ENCODE measurements around the gene ZBTB7C.
"Not testable (repeated sequence)": the region's sequence is repeated elsewhere in the genome, so short reads cannot be mapped to it uniquely, and the experiment has no call there.

ZBTB7C gene

GRCh38 chr18:48434382-48434781 lies 25.2 kb upstream of the ZBTB7C start:
- H3K27ac ChIP-seq (ENCODE audit: extremely low read depth, low read depth, low read length); H3K9me3 ChIP-seq (ENCODE audit: control insufficient read depth, insufficient read depth, low read depth, low read length); H3K4me3 ChIP-seq (ENCODE audit: low read depth, low read length); POLR2A ChIA-PET; H3K36me3 ChIP-seq (ENCODE audit: control insufficient read depth in 2 of 2, insufficient read depth in 1 of 2, low read length in 2 of 2); H3K4me1 ChIP-seq (ENCODE audit: control insufficient read depth, insufficient read depth, low read length): not testable (repeated sequence)
- TF ChIP-seq ZNF580 (tag by site-specific recombination; IDR thresholded peaks at IDR 0.05): peak; percentile 56; the same call in 1 of the 2 replicates
- TF ChIP-seq ZNF146 (tag by site-specific recombination; IDR thresholded peaks at IDR 0.05): peak; percentile 87
- peak; percentile 68 for TF ChIP-seq ZNF157 (tag by site-specific recombination; IDR thresholded peaks at IDR 0.05)
- CTCF ChIA-PET: interaction anchor here (1.3 to 6.4 kb wide), 3 partner anchors 12 to 404 kb away, joined by 3 to 66 read pairs (median 5); no protein-coding TSS in a partner anchor

- Histone ChIP-seq H3K36me3 (ENCODE audit: control insufficient read depth in 2 of 2, insufficient read depth in 1 of 2, low read length in 2 of 2) (no peaks in the 10 kb centered on the region), H3K9me3 (ENCODE audit: control insufficient read depth, insufficient read depth, low read depth, low read length) (no peaks in the 10 kb centered on the region), H3K4me3 (ENCODE audit: low read depth, low read length) (no peak overlapping the region), H3K27ac (ENCODE audit: extremely low read depth, low read depth, low read length) (no peak overlapping the region), H3K4me1 (ENCODE audit: control insufficient read depth, insufficient read depth, low read length) (no peaks in the 10 kb centered on the region)
- ChIA-PET CTCF (interaction anchor here (1.3 to 6.4 kb wide), 2 partner anchors 12 to 15 kb away, joined by 3 to 66 read pairs; no protein-coding TSS in a partner anchor), POLR2A (no interaction called here)
- no peak for TF ChIP-seq KLF16 (tag by site-specific recombination; IDR thresholded peaks at IDR 0.05)
- no peak for TF ChIP-seq ZNF596 (tag by site-specific recombination; IDR thresholded peaks at IDR 0.05)
- no peak for TF ChIP-seq ZNF155 (tag by site-specific recombination; IDR thresholded peaks at IDR 0.05)
- no peak for TF ChIP-seq ZNF837 (tag by site-specific recombination; IDR thresholded peaks at IDR 0.05)
- no peak for TF ChIP-seq ZNF548 (tag by site-specific recombination; IDR thresholded peaks at IDR 0.05)
- no peak for TF ChIP-seq ZBTB44 (tag by site-specific recombination; IDR thresholded peaks at IDR 0.05)
- no peak for TF ChIP-seq ZNF354C (tag by site-specific recombination; IDR thresholded peaks at IDR 0.05; ENCODE audit: borderline replicate concordance, low read depth)
- TF ChIP-seq PBX3 (CRISPR knock-in tag; IDR thresholded peaks at IDR 0.05): no peak
- TF ChIP-seq GLIS1 (tag by site-specific recombination; IDR thresholded peaks at IDR 0.05): no peak
- TF ChIP-seq BCL11A (tag by site-specific recombination; IDR thresholded peaks at IDR 0.05; ENCODE audit: low read depth): no peak
- TF ChIP-seq ZSCAN30 (tag by site-specific recombination; IDR thresholded peaks at IDR 0.05): no peak
- no peak for TF ChIP-seq ZNF76 (tag by site-specific recombination; IDR thresholded peaks at IDR 0.05; ENCODE audit: borderline replicate concordance, low read depth)
- no peak for TF ChIP-seq ZNF514 (tag by site-specific recombination; IDR thresholded peaks at IDR 0.05)
- TF ChIP-seq GLIS2 (tag by site-specific recombination; IDR thresholded peaks at IDR 0.05): no peak
- TF ChIP-seq ZNF610 (tag by site-specific recombination; IDR thresholded peaks at IDR 0.05; ENCODE audit: borderline replicate concordance): no peak
- no peak for TF ChIP-seq SCRT2 (tag by site-specific recombination; IDR thresholded peaks at IDR 0.05)
- TF ChIP-seq ZNF214 (tag by site-specific recombination; IDR thresholded peaks at IDR 0.05; ENCODE audit: borderline replicate concordance): no peak
- TF ChIP-seq ZNF571 (tag by site-specific recombination; IDR thresholded peaks at IDR 0.05): no peak
These were observed 24.4 kb upstream of the ZBTB7C start for GRCh38 chr18:48433541-48433940.

GRCh38 chr18:48430150-48430549 lies 21.0 kb upstream of the ZBTB7C start:
- no peaks in the 10 kb centered on the region for H3K4me1 ChIP-seq (ENCODE audit: control insufficient read depth, insufficient read depth, low read length)
- ChIA-PET CTCF (interaction anchor here (2.2 kb wide), 1 partner anchor 15 kb away, joined by 9 read pairs; no protein-coding TSS in a partner anchor), POLR2A (no interaction called here)
- H3K4me3 ChIP-seq (ENCODE audit: low read depth, low read length): no peak overlapping the region
- H3K36me3 ChIP-seq (ENCODE audit: control insufficient read depth in 2 of 2, insufficient read depth in 1 of 2, low read length in 2 of 2): no peaks in the 10 kb centered on the region
- H3K27ac ChIP-seq (ENCODE audit: extremely low read depth, low read depth, low read length): no peak overlapping the region
- no peaks in the 10 kb centered on the region for H3K9me3 ChIP-seq (ENCODE audit: control insufficient read depth, insufficient read depth, low read depth, low read length)
- no peak for TF ChIP-seq ZNF146 (tag by site-specific recombination; IDR thresholded peaks at IDR 0.05)
- peak; percentile 76 for TF ChIP-seq KLF17 (tag by site-specific recombination; IDR thresholded peaks at IDR 0.05)
- TF ChIP-seq ELK4 (IDR thresholded peaks at IDR 0.05; ENCODE audit: borderline replicate concordance, low read depth, low read length): no peak
- TF ChIP-seq FEZF1 (tag by site-specific recombination; IDR thresholded peaks at IDR 0.05): no peak
- TF ChIP-seq EGR2 (tag by site-specific recombination; IDR thresholded peaks at IDR 0.05; ENCODE audit: low read depth): peak; percentile 59
- TF ChIP-seq GLIS1 (tag by site-specific recombination; IDR thresholded peaks at IDR 0.05): 0 out of 2 replicates have a peak, but pooled peaks have one; percentile 9
- TF ChIP-seq KLF1 (tag by site-specific recombination; IDR thresholded peaks at IDR 0.05): peak; percentile 87
- TF ChIP-seq ZNF174 (tag by site-specific recombination; IDR thresholded peaks at IDR 0.05): no peak
- TF ChIP-seq KLF7 (tag by site-specific recombination; IDR thresholded peaks at IDR 0.05; ENCODE audit: borderline replicate concordance): no peak
- TF ChIP-seq ZFHX2 (tag by site-specific recombination; conservative IDR thresholded peaks at IDR 0.05): peak; percentile 59
